Duodenal mucosa (tissue), 2 donors: ENCODE measurements around the gene COPE.

Source experiments
- H3K27ac ChIP-seq: one replicate; pipeline ENCODE4 v1.7.0; 2013; ENCODE audit warnings: low read depth, low read length
- H3K27me3 ChIP-seq, 2 donors: one replicate each; pipeline ENCODE4 v1.7.0; 2013; ENCODE audit warnings: low read length in 2 of 2, control low read depth in 1 of 2; ENCODE audit not compliant: insufficient read depth in 2 of 2, control insufficient read depth in 1 of 2
- H3K36me3 ChIP-seq, 2 donors: one replicate each; pipeline ENCODE4 v1.7.0; 2013; ENCODE audit warnings: low read length in 2 of 2, control low read depth in 1 of 2; ENCODE audit not compliant: insufficient read depth in 2 of 2, control insufficient read depth in 1 of 2
- H3K4me1 ChIP-seq, 2 donors: one replicate each; pipeline ENCODE4 v1.7.0; 2013; ENCODE audit warnings: low read length in 2 of 2, control low read depth in 1 of 2; ENCODE audit not compliant: insufficient read depth in 2 of 2, control insufficient read depth in 1 of 2
- H3K4me3 ChIP-seq, 2 donors: one replicate each; pipeline ENCODE4 v1.7.0; 2013; ENCODE audit warnings: low read length in 2 of 2, low read depth in 1 of 2
- H3K9ac ChIP-seq, 2 donors: one replicate each; pipeline ENCODE4 v1.7.0; 2013; ENCODE audit warnings: low read length in 2 of 2, low read depth in 1 of 2
- H3K9me3 ChIP-seq, 2 donors: one replicate each; pipeline ENCODE4 v1.7.0; 2013; ENCODE audit warnings: low read length in 2 of 2, control low read depth in 1 of 2; ENCODE audit not compliant: control insufficient read depth in 1 of 2

The COPE gene

GRCh38 chr19:18878058-18878797 lies 41.0 kb downstream of the COPE start:
- Histone ChIP-seq H3K36me3 (no peaks in the 10 kb centered on the region), H3K9ac (no peak overlapping the region), H3K27ac (no peak overlapping the region), H3K27me3 (no peaks in the 10 kb centered on the region), H3K9me3 (no peaks in the 10 kb centered on the region), H3K4me1 (peaks cover 0 to 5% of the 10 kb centered on the region in 2 donors), H3K4me3 (no peak overlapping the region)

GRCh38 chr19:18876865-18877264 lies 42.3 kb downstream of the COPE start:
- no peaks in the 10 kb centered on the region for H3K36me3 ChIP-seq
- no peak overlapping the region for H3K27ac ChIP-seq
- H3K9ac ChIP-seq, result no peak overlapping the region
- peaks cover 0 to 5% of the 10 kb centered on the region in 2 donors for H3K4me1 ChIP-seq
- no peak overlapping the region for H3K4me3 ChIP-seq
- H3K27me3 ChIP-seq, result no peaks in the 10 kb centered on the region
- no peaks in the 10 kb centered on the region for H3K9me3 ChIP-seq

- Histone ChIP-seq H3K36me3 (no peaks in the 10 kb centered on the region), H3K4me1 (peaks cover 0 to 5% of the 10 kb centered on the region in 2 donors), H3K27me3 (peaks cover 0 to 2% of the 10 kb centered on the region in 2 donors), H3K4me3 (no peak overlapping the region), H3K9me3 (no peaks in the 10 kb centered on the region), H3K9ac (no peak overlapping the region), H3K27ac (no peak overlapping the region)
Observed at GRCh38 chr19:18875726-18876125, 43.5 kb downstream of the COPE start.

GRCh38 chr19:18871543-18871942 lies 47.6 kb downstream of the COPE start:
- H3K27ac ChIP-seq, result no peak overlapping the region
- H3K9me3 ChIP-seq, result no peaks in the 10 kb centered on the region
- no peak overlapping the region for H3K4me3 ChIP-seq
- no peaks in the 10 kb centered on the region for H3K4me1 ChIP-seq
- peaks cover 7 to 11% of the 10 kb centered on the region in 2 donors for H3K36me3 ChIP-seq
- H3K9ac ChIP-seq, result no peak overlapping the region
- H3K27me3 ChIP-seq, result peaks cover 0 to 8% of the 10 kb centered on the region in 2 donors

- peaks cover 0 to 8% of the 10 kb centered on the region in 2 donors for H3K27me3 ChIP-seq
- no peaks in the 10 kb centered on the region for H3K9me3 ChIP-seq
- H3K4me3 ChIP-seq, result no peak overlapping the region
- no peak overlapping the region for H3K9ac ChIP-seq
- H3K27ac ChIP-seq, result no peak overlapping the region
- H3K36me3 ChIP-seq, result peaks cover 12 to 19% of the 10 kb centered on the region in 2 donors
- no peaks in the 10 kb centered on the region for H3K4me1 ChIP-seq
Observed at GRCh38 chr19:18870531-18871172, 48.5 kb downstream of the COPE start.

- peaks cover 0 to 8% of the 10 kb centered on the region in 2 donors for H3K27me3 ChIP-seq
- peaks cover 12 to 26% of the 10 kb centered on the region in 2 donors for H3K36me3 ChIP-seq
- no peaks in the 10 kb centered on the region for H3K4me1 ChIP-seq
- no peak overlapping the region for H3K27ac ChIP-seq
- H3K4me3 ChIP-seq, result no peak overlapping the region
- H3K9ac ChIP-seq, result no peak overlapping the region
- H3K9me3 ChIP-seq, result no peaks in the 10 kb centered on the region
Observed at GRCh38 chr19:18869781-18870530, 49.2 kb downstream of the COPE start.

GRCh38 chr19:18869023-18869618 lies 50.1 kb downstream of the COPE start:
- no peaks in the 10 kb centered on the region for H3K9me3 ChIP-seq
- peaks cover 0 to 8% of the 10 kb centered on the region in 2 donors for H3K27me3 ChIP-seq
- no peak overlapping the region for H3K4me3 ChIP-seq
- peaks cover 16 to 33% of the 10 kb centered on the region in 2 donors for H3K36me3 ChIP-seq
- no peak overlapping the region for H3K9ac ChIP-seq
- no peaks in the 10 kb centered on the region for H3K4me1 ChIP-seq
- H3K27ac ChIP-seq, result no peak overlapping the region

GRCh38 chr19:18868380-18869022 lies 50.7 kb downstream of the COPE start:
- H3K36me3 ChIP-seq, result peaks cover 20 to 39% of the 10 kb centered on the region in 2 donors
- H3K9ac ChIP-seq, result no peak overlapping the region
- H3K27ac ChIP-seq, result no peak overlapping the region
- peaks cover 0 to 8% of the 10 kb centered on the region in 2 donors for H3K27me3 ChIP-seq
- H3K4me1 ChIP-seq, result no peaks in the 10 kb centered on the region
- no peak overlapping the region for H3K4me3 ChIP-seq
- no peaks in the 10 kb centered on the region for H3K9me3 ChIP-seq

- Histone ChIP-seq H3K27ac (no peak overlapping the region), H3K27me3 (peaks cover 0 to 8% of the 10 kb centered on the region in 2 donors)
Observed at GRCh38 chr19:18867751-18868150, 51.4 kb downstream of the COPE start.

More at GRCh38 chr19:18867751-18868150, 51.4 kb downstream of the COPE start:
- H3K4me1 ChIP-seq, result no peaks in the 10 kb centered on the region
- peaks cover 21 to 47% of the 10 kb centered on the region in 2 donors for H3K36me3 ChIP-seq
- H3K9me3 ChIP-seq, result no peaks in the 10 kb centered on the region
- H3K9ac ChIP-seq, result no peak overlapping the region
- H3K4me3 ChIP-seq, result no peak overlapping the region
